ENCODE results near the gene EFNA5. TPM values are rescaled to one million over a fixed set of nuclear protein-coding genes. Genes with fewer than 3 reads are reported as not detected.

EFNA5 gene
- total RNA-seq, 1 donor from 2014 or later, result 2.2 TPM

DNA sequence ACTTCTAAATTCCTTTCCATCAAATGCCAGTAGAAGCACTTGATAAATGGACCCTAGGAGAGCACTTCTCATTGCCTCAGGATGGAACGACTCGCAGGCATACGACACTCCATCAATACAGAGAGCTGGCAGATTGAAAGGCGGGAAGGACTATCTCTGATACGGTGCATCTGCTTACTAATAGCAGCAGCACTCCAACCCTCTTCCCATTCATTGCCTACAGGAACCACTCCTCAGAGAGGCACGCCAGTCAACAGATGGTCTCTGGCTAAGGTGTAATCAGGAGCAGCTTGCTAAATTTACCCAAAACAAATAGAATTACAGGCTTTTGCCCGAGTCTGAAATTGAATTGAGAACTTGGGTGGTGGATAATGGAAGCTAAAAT is 168.1 kb downstream of the EFNA5 start:
- H3K27me3 ChIP-seq, result no peaks in the 10 kb centered on the region
- H3K4me1 ChIP-seq, result no peaks in the 10 kb centered on the region
- H3K27ac ChIP-seq, result no peak overlapping the region
- no peaks in the 10 kb centered on the region for H3K36me3 ChIP-seq
- DNase-seq (ENCODE audit: low spot score in 2 of 2), result no peak
- no peak overlapping the region for H3K4me3 ChIP-seq
- TF ChIP-seq, protein P1, sequence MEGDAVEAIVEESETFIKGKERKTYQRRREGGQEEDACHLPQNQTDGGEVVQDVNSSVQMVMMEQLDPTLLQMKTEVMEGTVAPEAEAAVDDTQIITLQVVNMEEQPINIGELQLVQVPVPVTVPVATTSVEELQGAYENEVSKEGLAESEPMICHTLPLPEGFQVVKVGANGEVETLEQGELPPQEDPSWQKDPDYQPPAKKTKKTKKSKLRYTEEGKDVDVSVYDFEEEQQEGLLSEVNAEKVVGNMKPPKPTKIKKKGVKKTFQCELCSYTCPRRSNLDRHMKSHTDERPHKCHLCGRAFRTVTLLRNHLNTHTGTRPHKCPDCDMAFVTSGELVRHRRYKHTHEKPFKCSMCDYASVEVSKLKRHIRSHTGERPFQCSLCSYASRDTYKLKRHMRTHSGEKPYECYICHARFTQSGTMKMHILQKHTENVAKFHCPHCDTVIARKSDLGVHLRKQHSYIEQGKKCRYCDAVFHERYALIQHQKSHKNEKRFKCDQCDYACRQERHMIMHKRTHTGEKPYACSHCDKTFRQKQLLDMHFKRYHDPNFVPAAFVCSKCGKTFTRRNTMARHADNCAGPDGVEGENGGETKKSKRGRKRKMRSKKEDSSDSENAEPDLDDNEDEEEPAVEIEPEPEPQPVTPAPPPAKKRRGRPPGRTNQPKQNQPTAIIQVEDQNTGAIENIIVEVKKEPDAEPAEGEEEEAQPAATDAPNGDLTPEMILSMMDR (IDR thresholded peaks at IDR 0.05), result no peak
- no peaks in the 10 kb centered on the region for H3K9me3 ChIP-seq
- intact Hi-C loops (cut with DNase I), result no loop called here

DNA sequence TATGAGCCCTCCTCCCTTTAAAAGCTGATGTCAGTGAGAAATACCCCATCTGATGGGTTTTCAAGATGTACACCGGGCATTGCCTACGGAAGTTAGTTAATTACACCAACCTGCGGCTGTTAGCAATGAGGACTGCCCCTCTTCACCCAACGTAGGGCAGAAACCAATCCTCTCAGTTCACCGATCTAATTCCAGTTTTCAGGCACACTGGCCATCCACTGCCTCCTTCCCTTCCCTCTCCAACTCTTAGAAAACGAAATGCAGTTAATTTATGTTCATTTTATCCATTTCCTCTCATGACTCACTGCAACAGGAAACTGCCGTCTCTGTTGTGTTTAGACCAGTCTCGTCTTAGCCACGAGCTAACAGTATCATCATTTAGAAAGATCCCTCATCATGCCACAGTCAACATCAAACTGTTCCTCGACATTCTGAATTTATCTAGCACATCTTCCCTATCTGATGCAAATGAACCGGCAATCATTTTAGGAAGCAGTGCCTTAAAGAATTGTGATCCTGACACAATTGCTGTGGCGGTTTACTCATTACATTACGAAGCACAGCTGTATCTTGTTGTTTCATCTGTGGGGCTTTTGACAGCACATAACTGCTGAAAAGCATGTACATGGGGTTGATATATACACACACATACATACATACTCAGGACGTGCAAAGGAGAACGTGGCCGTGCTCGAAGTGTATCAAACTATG is 168.6 kb downstream of the EFNA5 start:
- H3K9me3 ChIP-seq, result no peaks in the 10 kb centered on the region
- H3K4me1 ChIP-seq, result no peaks in the 10 kb centered on the region
- no peak for DNase-seq (ENCODE audit: low spot score in 2 of 2)
- no peaks in the 10 kb centered on the region for H3K27me3 ChIP-seq
- H3K27ac ChIP-seq, result no peak overlapping the region
- no peak overlapping the region for H3K4me3 ChIP-seq
- intact Hi-C loops (cut with DNase I), result no loop called here
- H3K36me3 ChIP-seq, result no peaks in the 10 kb centered on the region
- TF ChIP-seq, protein P1 (IDR thresholded peaks at IDR 0.05), result no peak

DNA sequence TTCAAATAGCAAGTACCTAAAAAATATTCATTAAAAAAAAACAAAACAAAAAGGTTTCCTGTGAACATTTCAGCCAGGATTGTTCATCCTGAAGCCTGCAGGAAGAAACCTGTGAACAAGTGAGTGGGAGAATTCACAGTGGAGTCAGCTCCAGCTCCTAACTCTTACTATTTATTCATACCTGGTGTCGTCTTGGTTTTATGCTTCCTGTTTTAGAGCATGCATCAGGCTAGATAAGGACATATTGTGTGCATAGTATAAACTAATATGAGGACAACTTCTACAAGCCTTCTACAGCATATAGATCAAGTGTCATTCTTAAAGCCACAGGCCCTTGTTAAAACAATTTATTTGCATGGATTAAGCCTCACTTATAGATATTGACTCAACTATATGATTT is 169.9 kb downstream of the EFNA5 start:
- no peaks in the 10 kb centered on the region for H3K4me1 ChIP-seq
- H3K27ac ChIP-seq, result no peak overlapping the region
- no peak overlapping the region for H3K4me3 ChIP-seq
- intact Hi-C loops (cut with DNase I), result no loop called here
- no peak for DNase-seq (ENCODE audit: low spot score in 2 of 2)
- no peaks in the 10 kb centered on the region for H3K36me3 ChIP-seq
- no peaks in the 10 kb centered on the region for H3K9me3 ChIP-seq
- H3K27me3 ChIP-seq, result no peaks in the 10 kb centered on the region
- TF ChIP-seq, protein P1 (IDR thresholded peaks at IDR 0.05), result no peak

DNA sequence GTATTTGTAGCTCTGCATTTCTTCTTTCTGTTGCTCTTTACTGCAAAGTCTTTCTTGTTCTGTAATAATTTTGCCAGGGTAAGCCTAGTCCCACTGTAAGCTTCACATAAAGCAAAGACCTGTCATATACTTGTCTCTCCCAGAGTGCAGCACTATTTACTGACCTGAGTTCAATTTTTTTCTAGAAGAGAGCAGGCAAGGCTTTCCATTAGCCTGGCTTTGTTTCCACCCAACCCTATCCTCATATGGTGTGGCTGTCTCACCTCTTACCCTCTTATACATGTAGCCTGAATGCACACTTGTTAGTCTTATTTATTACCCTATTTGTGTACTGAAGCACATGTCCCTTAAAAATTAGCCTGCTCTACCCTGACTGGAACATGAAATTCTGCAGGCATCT is 170.4 kb downstream of the EFNA5 start:
- intact Hi-C loops (cut with DNase I), result no loop called here
- H3K9me3 ChIP-seq, result no peaks in the 10 kb centered on the region
- no peak overlapping the region for H3K27ac ChIP-seq
- H3K4me3 ChIP-seq, result no peak overlapping the region
- no peaks in the 10 kb centered on the region for H3K36me3 ChIP-seq
- TF ChIP-seq, protein P1 (IDR thresholded peaks at IDR 0.05), result no peak
- DNase-seq (ENCODE audit: low spot score in 2 of 2), result no peak
- H3K27me3 ChIP-seq, result no peaks in the 10 kb centered on the region
- no peaks in the 10 kb centered on the region for H3K4me1 ChIP-seq

DNA sequence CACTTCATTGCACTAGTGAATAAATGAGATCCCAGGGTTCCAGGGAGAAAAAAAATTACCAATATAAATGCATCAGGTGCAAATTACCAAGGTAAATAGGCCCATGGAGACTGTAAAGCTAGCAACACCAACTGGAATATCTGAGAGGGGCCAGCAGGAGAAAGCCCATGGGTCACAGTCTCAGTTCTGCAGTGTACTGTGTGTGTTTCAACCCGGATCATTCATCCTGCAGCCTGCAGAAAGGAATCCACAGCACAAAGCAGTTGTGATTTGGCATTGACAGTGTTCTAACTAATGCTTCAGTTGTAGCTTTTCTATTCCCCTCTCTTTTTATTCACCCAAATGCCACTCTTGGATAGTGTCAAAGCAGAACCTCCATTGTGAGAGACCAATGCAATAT is 171.0 kb downstream of the EFNA5 start:
- H3K36me3 ChIP-seq, result no peaks in the 10 kb centered on the region
- intact Hi-C loops (cut with DNase I), result no loop called here
- no peak overlapping the region for H3K4me3 ChIP-seq
- H3K4me1 ChIP-seq, result no peaks in the 10 kb centered on the region
- no peaks in the 10 kb centered on the region for H3K9me3 ChIP-seq
- no peak for DNase-seq (ENCODE audit: low spot score in 2 of 2)
- H3K27ac ChIP-seq, result no peak overlapping the region
- TF ChIP-seq, protein P1 (IDR thresholded peaks at IDR 0.05), result no peak
- no peaks in the 10 kb centered on the region for H3K27me3 ChIP-seq

DNA sequence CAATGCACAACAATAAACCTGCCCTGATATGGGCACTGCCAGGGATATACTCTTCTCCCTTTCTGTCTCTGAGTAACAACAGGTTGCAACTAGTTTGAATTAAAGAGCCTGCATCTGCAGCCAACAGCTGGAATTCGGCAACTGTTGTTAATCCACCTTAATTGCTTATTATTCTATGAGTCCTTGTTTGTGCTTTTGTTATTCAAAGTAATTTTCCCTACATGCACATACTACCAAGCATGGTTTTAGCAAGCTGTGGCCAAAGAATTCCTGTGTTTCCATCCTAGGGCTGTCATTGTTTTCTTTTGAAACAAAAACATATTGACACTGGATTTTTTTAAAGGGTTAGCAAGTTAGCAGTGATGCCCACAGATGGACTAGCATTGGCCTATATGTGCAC is 171.5 kb downstream of the EFNA5 start:
- no peak overlapping the region for H3K27ac ChIP-seq
- H3K4me3 ChIP-seq, result no peak overlapping the region
- TF ChIP-seq, protein P1 (IDR thresholded peaks at IDR 0.05), result no peak
- no peaks in the 10 kb centered on the region for H3K27me3 ChIP-seq
- H3K9me3 ChIP-seq, result no peaks in the 10 kb centered on the region
- no peak for DNase-seq (ENCODE audit: low spot score in 2 of 2)
- intact Hi-C loops (cut with DNase I), result no loop called here
- no peaks in the 10 kb centered on the region for H3K4me1 ChIP-seq
- H3K36me3 ChIP-seq, result no peaks in the 10 kb centered on the region
